Measurements from ENCODE around the gene LRRC49.
"Not testable (repeated sequence)": the region's sequence is repeated elsewhere in the genome, so short reads cannot be mapped to it uniquely, and the experiment has no call there.

LRRC49 gene

GRCh38 chr15:70995383-70995970 is 102.9 kb downstream of the LRRC49 start:
- DNase-seq (ENCODE audit: low read depth) = no peak

DNA sequence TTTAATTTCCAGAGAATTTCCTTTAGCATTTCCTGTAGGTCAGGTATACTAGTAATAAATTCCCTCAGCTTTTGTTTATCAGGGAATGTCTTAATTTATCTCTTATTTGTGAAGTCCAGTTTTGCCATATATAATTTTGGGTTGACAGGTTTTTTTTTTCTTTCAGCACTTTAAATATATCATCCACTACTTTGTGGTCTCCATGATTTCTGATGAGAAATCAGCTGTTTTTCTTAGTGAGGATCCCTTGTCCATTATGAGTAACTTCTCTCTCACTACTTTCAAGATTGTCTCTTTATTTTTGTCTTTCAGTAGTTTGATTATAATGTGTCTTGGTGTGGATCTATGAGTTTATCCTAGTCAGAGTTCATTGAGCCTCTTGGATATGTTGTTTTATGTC is 105.7 kb downstream of the LRRC49 start:
- DNase-seq (ENCODE audit: low read depth) = no peak

- DNase-seq (ENCODE audit: low read depth) = no peak
Measured at GRCh38 chr15:71002316-71002715, 109.7 kb downstream of the LRRC49 start.

- DNase-seq (ENCODE audit: low read depth) = no peak
Measured at GRCh38 chr15:71003319-71003718, 110.7 kb downstream of the LRRC49 start.

- not testable (repeated sequence) for DNase-seq (ENCODE audit: low read depth)
Measured at GRCh38 chr15:71004506-71004905, 111.9 kb downstream of the LRRC49 start.

DNA sequence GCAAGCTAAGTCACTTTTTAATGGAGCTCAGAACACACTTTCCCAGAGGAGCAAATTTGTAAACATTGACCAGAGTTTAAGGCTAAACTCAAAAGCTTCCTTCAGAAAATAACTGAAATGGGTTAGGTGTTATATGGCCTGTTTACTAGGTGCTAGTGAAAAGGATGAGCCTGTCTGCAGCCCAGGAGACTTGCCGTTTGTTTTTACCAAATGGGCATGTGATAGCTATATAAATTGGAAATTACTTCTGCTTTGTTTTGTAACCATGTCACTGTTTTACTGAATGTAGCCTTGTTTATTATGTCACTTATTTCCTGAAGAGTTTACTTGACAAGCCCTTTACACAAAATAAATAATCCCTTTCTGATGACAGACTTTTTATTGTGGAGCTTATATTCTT is 113.3 kb downstream of the LRRC49 start:
- no peak for DNase-seq (ENCODE audit: low read depth)

DNA sequence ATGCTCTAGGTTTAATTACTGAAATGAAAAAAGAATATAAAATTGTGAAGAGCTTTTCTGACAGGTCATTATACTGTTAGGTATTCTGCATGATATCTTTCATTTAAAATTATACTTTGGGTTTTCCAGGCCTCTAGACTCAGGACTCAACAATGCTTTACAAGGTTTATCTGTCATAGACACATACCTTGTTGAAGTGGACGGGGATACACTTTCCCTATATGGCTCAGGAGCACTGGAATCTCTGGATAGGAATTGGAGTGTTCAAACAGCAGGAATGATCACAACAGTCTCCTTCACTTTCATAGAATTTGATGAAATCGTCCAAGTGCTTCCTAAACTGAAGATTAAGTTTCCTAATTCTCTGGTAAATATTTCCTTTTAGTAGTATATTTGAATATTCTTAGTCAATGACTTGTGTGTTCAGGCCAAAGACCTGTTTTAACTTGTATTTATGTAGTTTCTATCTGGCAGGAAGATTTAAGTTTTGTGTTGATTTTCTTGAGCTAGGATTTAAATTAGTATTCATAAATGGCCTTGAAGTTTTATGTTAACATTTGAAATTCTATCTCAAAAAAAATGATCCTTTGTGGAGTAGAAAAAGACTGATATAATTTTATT is 115.7 kb downstream of the LRRC49 start:
- DNase-seq (ENCODE audit: low read depth) = no peak

- DNase-seq (ENCODE audit: low read depth) = no peak
Measured at GRCh38 chr15:71010472-71010871, 117.8 kb downstream of the LRRC49 start.

DNA sequence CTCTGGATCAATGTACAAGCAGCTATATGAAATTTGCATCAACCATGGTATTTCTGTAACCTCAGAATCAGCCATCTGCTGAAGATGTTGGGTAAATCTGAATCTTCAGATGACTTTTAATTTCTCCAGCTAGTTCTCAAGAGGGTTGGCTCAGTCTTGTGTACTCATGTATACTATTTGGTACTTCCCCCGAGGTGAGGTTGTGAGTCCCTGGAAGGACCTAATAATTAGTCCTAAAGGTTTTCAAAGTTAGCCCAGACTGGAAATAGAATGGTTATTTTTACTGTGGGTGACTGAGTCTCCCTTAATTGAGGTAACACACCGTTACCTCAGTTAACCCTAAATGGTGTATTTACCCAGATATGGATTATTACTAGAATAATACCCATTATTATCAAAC is 118.4 kb downstream of the LRRC49 start:
- no peak for DNase-seq (ENCODE audit: low read depth)

DNA sequence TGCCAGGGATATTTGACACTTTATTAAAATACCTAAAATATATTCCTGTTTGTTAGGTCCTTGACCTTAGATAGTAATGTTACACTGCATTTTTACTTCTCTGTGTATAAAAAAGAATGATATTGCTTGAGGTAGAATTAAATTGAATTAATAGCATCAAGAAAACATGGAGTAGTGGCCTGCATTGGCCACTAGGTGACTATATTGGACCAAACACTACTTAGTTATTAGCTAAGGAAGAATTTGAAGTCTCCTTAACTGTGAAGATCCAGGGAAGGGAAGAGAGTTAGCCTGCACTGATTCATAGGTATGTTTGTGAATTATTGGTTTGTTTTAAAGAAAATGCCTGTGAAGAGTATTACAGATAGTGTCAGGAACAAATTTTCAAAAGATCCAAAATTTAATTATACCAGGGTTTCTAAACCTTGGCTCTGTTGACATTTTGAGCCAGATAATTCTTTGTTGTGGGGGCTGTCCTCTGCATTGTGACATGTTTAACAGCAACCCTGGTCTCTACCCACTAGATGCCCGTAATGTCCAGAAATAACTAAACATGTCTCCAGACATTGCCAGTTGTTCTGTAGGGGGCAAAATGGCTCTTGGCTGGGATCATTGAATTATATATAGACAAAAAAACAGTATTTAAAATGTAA is 119.0 kb downstream of the LRRC49 start:
- DNase-seq (ENCODE audit: low read depth) = no peak

DNA sequence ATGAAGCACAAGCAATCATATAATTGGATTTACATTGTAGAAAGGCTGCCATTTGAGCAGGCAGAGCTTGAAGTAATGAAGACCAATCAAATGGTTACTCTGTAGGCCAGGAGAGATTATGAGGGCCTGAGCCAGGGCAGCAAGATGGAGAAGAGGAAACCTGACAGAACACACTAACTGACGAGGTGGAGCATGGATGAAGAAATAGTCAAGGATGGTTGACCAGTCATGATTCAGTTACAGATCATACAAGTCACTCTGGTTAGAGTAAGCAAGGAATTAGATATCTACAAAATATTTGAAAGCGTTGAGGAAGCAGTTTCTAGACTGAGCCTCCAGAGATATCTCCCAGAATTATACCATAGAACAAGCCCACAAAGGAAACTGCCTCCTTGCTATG is 120.8 kb downstream of the LRRC49 start:
- DNase-seq (ENCODE audit: low read depth) = no peak

- no peak for DNase-seq (ENCODE audit: low read depth)
Measured at GRCh38 chr15:71015342-71015741, 122.7 kb downstream of the LRRC49 start.

DNA sequence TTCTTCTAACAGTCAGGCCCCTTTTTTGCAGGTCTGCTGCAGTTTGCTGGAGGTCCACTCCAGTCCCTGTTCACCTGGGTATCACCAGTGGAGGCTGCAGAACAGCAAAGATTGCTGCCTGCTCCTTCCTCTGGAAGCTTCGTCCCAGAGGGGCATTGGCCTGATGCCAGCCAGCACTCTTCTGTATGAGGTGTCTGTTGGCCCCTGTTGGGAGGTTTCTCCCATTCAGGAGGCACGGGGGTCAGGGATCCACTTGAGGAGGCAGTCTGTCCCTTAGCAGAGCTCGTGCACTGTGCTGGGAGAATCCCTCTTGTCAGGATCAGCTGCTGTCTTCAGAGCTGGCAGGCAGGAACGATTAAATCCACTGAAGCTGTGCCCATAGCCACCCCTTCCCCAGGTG is 138.6 kb downstream of the LRRC49 start:
- not testable (repeated sequence) for DNase-seq (ENCODE audit: low read depth)

DNA sequence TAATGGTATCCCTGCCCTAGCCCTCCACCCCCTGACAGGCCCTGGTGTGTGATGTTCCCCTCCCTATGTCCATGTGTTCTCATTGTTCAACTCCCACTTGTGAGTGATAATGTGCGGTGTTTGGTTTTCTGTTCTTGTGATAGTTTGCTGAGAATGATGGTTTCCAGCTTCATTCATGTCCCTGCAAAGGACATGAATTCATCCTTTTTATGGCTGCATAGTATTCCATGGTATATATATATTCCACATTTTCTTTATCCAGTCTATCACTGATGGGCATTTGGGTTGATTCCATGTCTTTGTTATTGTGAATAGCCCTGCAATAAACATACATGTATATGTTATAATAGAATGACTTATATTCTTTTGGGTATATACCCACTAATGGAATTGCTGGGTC is 142.9 kb downstream of the LRRC49 start:
- DNase-seq (ENCODE audit: low read depth) = not testable (repeated sequence)

DNA sequence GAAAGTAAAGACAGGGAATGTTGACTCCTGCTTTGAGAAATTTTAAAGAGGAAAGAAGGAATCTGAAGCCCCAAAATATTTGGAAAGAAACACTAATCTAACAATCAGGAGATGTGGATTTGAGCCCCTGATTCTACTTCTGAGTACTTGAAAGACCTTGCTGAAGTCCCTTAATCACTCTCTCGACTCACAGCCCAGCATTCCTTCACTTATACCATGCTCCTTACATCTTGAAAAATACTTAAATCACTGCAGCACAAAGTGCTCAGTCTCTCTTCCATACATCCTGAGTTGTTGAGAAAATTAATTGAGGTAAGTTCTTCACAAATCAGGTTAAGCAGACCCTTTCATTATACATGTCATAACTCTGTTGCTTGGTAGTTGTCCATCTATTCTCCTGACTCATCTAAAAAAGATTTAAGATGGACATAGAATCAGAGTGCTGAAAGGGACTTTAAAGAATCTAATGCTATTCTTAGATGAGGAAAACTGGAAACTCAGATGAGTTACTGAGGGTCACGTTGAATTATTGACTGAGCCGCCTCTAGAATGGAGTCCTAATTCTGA is 149.8 kb downstream of the LRRC49 start:
- no peak for DNase-seq (ENCODE audit: low read depth)

DNA sequence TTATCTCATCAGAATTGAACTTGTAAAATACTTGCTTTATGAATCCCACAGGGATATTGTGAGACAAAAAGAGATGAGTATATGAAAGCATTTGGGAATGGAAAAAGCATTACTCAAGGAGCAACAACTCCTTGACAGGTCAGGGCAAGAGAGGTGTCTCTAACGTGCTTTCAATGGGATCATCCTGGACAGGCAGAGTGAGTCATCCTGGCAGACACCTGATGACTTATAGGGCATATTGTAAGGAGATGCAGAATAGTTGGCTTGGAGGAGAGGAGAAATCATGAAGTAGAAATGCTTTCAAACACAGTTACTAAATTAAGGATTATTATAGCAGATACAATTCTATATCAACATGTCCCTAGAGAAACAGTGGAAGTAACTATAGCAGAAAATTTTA is 150.7 kb downstream of the LRRC49 start:
- no peak for DNase-seq (ENCODE audit: low read depth)

DNA sequence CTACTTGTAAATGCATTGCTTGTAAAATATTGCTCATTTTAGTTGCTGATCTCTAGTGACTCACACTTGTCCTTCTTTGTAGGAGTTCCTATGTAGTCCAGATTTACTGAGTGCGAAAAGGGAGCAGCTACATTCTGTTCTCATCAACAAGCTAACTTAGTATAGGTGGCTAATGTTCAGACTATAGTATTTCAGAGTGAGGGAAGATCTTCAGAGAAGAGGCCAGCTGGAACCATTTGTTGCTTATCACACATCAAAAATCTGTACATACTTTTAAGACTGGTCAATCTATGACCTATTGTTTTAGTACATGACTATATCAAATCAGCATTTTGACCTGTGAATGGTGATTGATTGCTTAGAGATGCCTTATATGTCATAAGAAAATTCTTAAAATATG is 151.4 kb downstream of the LRRC49 start:
- no peak for DNase-seq (ENCODE audit: low read depth)

DNA sequence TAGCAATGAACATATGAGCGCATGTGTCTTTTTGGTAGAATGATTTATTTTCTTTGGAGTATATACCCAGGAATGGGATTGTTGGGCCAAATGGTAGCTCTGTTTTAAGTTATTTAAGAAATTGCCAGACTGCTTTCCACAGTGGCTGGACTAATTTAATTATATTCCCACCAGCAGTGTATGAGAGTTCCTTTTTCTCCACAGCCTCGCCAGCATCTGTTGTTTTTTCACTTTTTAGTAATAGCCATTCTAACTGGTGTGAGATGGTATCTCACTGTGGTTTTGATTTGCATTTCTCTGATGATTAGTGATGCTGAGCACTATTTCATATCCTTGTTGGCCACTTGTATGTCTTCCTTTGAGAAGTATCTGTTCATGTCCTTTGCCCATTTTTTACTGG is 153.5 kb downstream of the LRRC49 start:
- not testable (repeated sequence) for DNase-seq (ENCODE audit: low read depth)

DNA sequence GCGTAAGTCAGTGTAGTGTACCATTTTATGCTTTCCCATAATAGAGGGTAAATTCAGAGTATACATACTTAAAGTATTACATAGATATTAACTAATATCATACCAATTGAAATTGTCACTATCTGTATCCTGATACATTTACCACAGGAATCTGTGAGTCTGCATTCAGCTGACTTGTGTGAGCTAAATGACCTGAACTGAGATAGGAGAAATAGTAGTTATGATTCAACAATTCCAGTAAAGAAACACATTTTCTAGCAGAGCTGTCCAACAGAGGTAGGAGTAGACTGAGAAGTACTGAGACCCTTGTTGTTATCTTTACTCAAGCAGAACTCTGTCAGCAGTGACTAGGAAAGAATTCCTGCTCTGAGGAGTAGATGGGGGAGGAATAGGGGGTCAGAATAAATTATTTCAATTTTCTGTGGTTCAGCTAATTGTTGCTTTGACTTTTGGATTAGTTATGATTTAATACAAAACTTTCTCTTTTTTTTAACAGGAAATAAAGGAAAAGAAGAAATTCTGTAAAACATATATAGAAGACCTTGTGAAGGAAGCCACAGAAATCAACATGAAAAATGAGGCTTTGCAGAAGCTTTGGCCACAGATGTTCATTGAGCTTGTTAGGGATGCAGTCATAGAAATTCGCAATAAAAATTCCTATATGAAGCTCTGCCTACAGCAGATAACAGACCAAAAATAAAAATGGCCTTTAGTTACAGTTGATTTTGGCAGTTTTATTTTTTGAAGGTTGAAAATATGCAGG is 156.5 kb downstream of the LRRC49 start:
- DNase-seq (ENCODE audit: low read depth) = no peak

GRCh38 chr15:71049706-71050422 is 157.2 kb downstream of the LRRC49 start:
- no peak for DNase-seq (ENCODE audit: low read depth)

GRCh38 chr15:71050461-71050860 is 157.8 kb downstream of the LRRC49 start:
- no peak for DNase-seq (ENCODE audit: low read depth)

GRCh38 chr15:71051539-71051938 is 158.9 kb downstream of the LRRC49 start:
- DNase-seq (ENCODE audit: low read depth) = no peak

Data from stimulated activated CD8-positive, alpha-beta memory T cell treated with anti-CD3 and anti-CD28 coated beads, Interleukin-15, amount 100 ng/mL, for 1 hour (primary cell).